HG03196 (cell line): ENCODE measurements around the gene POLRMT.
"Not testable (repeated sequence)": the region's sequence is repeated elsewhere in the genome, so short reads cannot be mapped to it uniquely, and the experiment has no call there.

ENCODE experiments used
- ATAC-seq: cut with Tn5 transposase; IDR thresholded peaks from one replicate; pipeline ENCODE4 v1.9.1; 2021; ENCODE audit not compliant: unreplicated experiment

POLRMT gene

GRCh38 chr19:613732-614567 lies 19.4 kb downstream of the POLRMT start:
- ATAC-seq = no peak

GRCh38 chr19:612941-613340 lies 20.4 kb downstream of the POLRMT start:
- ATAC-seq = no peak

GRCh38 chr19:611481-611868 lies 21.9 kb downstream of the POLRMT start:
- no peak for ATAC-seq

GRCh38 chr19:610801-611480 lies 22.4 kb downstream of the POLRMT start:
- no peak for ATAC-seq

- no peak for ATAC-seq
These were observed 23.1 kb downstream of the POLRMT start for GRCh38 chr19:610071-610800.

GRCh38 chr19:609004-609346 lies 24.4 kb downstream of the POLRMT start:
- no peak for ATAC-seq

- no peak for ATAC-seq
These were observed 25.0 kb downstream of the POLRMT start for GRCh38 chr19:608155-609003.

- ATAC-seq = no peak
These were observed 25.8 kb downstream of the POLRMT start for GRCh38 chr19:607301-608154.

- not testable (repeated sequence) for ATAC-seq
These were observed 28.0 kb downstream of the POLRMT start for GRCh38 chr19:605061-605971.

- ATAC-seq = no peak
These were observed 29.0 kb downstream of the POLRMT start for GRCh38 chr19:604355-604754.

GRCh38 chr19:603779-604178 lies 29.6 kb downstream of the POLRMT start:
- not testable (repeated sequence) for ATAC-seq

GRCh38 chr19:603302-603639 lies 30.1 kb downstream of the POLRMT start:
- not testable (repeated sequence) for ATAC-seq

- ATAC-seq = no peak
These were observed 30.7 kb downstream of the POLRMT start for GRCh38 chr19:602391-603301.

- ATAC-seq = no peak
These were observed 31.5 kb downstream of the POLRMT start for GRCh38 chr19:601790-602189.

- no peak for ATAC-seq
These were observed 32.0 kb downstream of the POLRMT start for GRCh38 chr19:601310-601709.

GRCh38 chr19:597406-598315 lies 35.7 kb downstream of the POLRMT start:
- ATAC-seq = no peak

GRCh38 chr19:596263-596655 lies 37.1 kb downstream of the POLRMT start:
- ATAC-seq = no peak
